HEK293 (cell line): ENCODE results near the gene PTPDC1.

Source experiments
- CTCF ChIA-PET: fragments of 350-600 bp; formaldehyde crosslinking; extraction: SDS; loops from one replicate; lab custom pipeline; 2021; ENCODE audit warnings: antibody characterized with exemption; lab: Yijun Ruan, JAX
- POLR2A ChIA-PET: fragments of 300-600 bp; formaldehyde crosslinking; extraction: SDS; loops from one replicate; lab custom pipeline; 2020; ENCODE audit warnings: antibody characterized with exemption, inconsistent platforms; lab: Yijun Ruan, JAX
- H3K27ac ChIP-seq: fragments of 200-500 bp; sonication (Bioruptor generic); 2 replicates; pipeline ENCODE4 v1.5.1; 2014; ENCODE audit warnings: low read depth, low read length, control low read depth, inconsistent platforms; ENCODE audit errors: extremely low read depth
- H3K36me3 ChIP-seq, 2 experiments: fragments of 200-500 bp in 1 of 2; sonication (Bioruptor generic) in 1 of 2; 1 replicate in 1 of 2; 2 replicates in 1 of 2; pipeline ENCODE4 v1.5.1; 2014 to 2017; ENCODE audit warnings: inconsistent platforms in 2 of 2, low read length in 2 of 2; ENCODE audit not compliant: control insufficient read depth in 2 of 2, insufficient read depth in 1 of 2
- H3K4me1 ChIP-seq: fragments of 200-500 bp; sonication (Bioruptor generic); 2 replicates; pipeline ENCODE4 v1.5.1; 2014; ENCODE audit warnings: mild to moderate bottlenecking, low read length, inconsistent platforms; ENCODE audit not compliant: control insufficient read depth, insufficient read depth
- H3K4me3 ChIP-seq: 2 replicates; pipeline ENCODE4 v1.5.1; 2011; ENCODE audit warnings: low read depth, mild to moderate bottlenecking, control low read depth, low read length, moderate library complexity
- H3K9me3 ChIP-seq: fragments of 200-500 bp; sonication (Bioruptor generic); 2 replicates; pipeline ENCODE4 v1.5.1; 2014; ENCODE audit warnings: low read depth, low read length, inconsistent platforms; ENCODE audit not compliant: control insufficient read depth, insufficient read depth
- BCL11B ChIP-seq: fragments of 450-650 bp; formaldehyde crosslinking; IDR thresholded peaks from 2 replicates; pipeline ENCODE4 v1.5.1; 2016; ENCODE audit warnings: low read depth, missing biosample characterization, missing genetic modification characterization
- EGR2 ChIP-seq: fragments of 450-650 bp; formaldehyde crosslinking; IDR thresholded peaks from 2 replicates; pipeline ENCODE4 v1.5.1; 2016; ENCODE audit warnings: low read depth, missing biosample characterization, missing genetic modification characterization
- GLI2 ChIP-seq: fragments of 450-650 bp; formaldehyde crosslinking; IDR thresholded peaks from 2 replicates; pipeline ENCODE4; 2017; ENCODE audit warnings: missing biosample characterization, missing genetic modification characterization, low read depth, borderline replicate concordance
- GLIS1 ChIP-seq: fragments of 450-650 bp; formaldehyde crosslinking; IDR thresholded peaks from 2 replicates; pipeline ENCODE4 v1.5.1; 2016; ENCODE audit warnings: missing biosample characterization, missing genetic modification characterization
- INSM2 ChIP-seq: fragments of 450-650 bp; formaldehyde crosslinking; IDR thresholded peaks from 2 replicates; pipeline ENCODE4 v1.5.1; 2016; ENCODE audit warnings: missing biosample characterization, missing genetic modification characterization
- KLF10 ChIP-seq: fragments of 450-650 bp; IDR thresholded peaks from 2 replicates; pipeline ENCODE4 v1.5.1; 2018; ENCODE audit warnings: missing biosample characterization, mild to moderate bottlenecking, missing genetic modification characterization
- KLF16 ChIP-seq: fragments of 450-650 bp; formaldehyde crosslinking; IDR thresholded peaks from 2 replicates; pipeline ENCODE4 v1.5.1; 2017; ENCODE audit warnings: missing biosample characterization, missing genetic modification characterization
- KLF8 ChIP-seq: fragments of 450-650 bp; formaldehyde crosslinking; IDR thresholded peaks from 2 replicates; pipeline ENCODE4 v1.5.1; 2016; ENCODE audit warnings: missing biosample characterization, missing genetic modification characterization
- OSR2 ChIP-seq: fragments of 450-650 bp; formaldehyde crosslinking; IDR thresholded peaks from 2 replicates; pipeline ENCODE4 v1.5.1; 2016; ENCODE audit warnings: missing biosample characterization, missing genetic modification characterization
- SCRT1 ChIP-seq: fragments of 450-650 bp; formaldehyde crosslinking; IDR thresholded peaks from 2 replicates; pipeline ENCODE4 v1.5.1; 2016; ENCODE audit warnings: missing biosample characterization, missing genetic modification characterization, borderline replicate concordance
- SP2 ChIP-seq: fragments of 450-650 bp; formaldehyde crosslinking; IDR thresholded peaks from 2 replicates; pipeline ENCODE4 v1.5.1; 2016; ENCODE audit warnings: missing biosample characterization, missing genetic modification characterization
- TRIM28 ChIP-seq: IDR thresholded peaks from 2 replicates; pipeline ENCODE4 v1.6.1; 2011; ENCODE audit warnings: low read length, control low read depth, borderline replicate concordance
- YY1 ChIP-seq: fragments of 450-650 bp; formaldehyde crosslinking; IDR thresholded peaks from 2 replicates; pipeline ENCODE4 v1.5.1; 2018; ENCODE audit warnings: missing biosample characterization, missing genetic modification characterization
- ZBTB1 ChIP-seq: fragments of 450-650 bp; formaldehyde crosslinking; IDR thresholded peaks from 2 replicates; pipeline ENCODE4 v1.5.1; 2016; ENCODE audit warnings: missing biosample characterization, missing genetic modification characterization
- ZFP41 ChIP-seq: fragments of 450-650 bp; formaldehyde crosslinking; IDR thresholded peaks from 2 replicates; pipeline ENCODE4 v1.5.1; 2016; ENCODE audit warnings: missing biosample characterization, missing genetic modification characterization, borderline replicate concordance
- ZNF169 ChIP-seq: fragments of 450-650 bp; formaldehyde crosslinking; IDR thresholded peaks from 2 replicates; pipeline ENCODE4 v1.5.1; 2016; ENCODE audit warnings: missing biosample characterization, missing genetic modification characterization
- ZNF175 ChIP-seq: fragments of 450-650 bp; formaldehyde crosslinking; IDR thresholded peaks from 2 replicates; pipeline ENCODE4 v1.5.1; 2016; ENCODE audit warnings: missing biosample characterization, missing genetic modification characterization
- ZNF223 ChIP-seq: fragments of 450-650 bp; formaldehyde crosslinking; IDR thresholded peaks from 2 replicates; pipeline ENCODE4 v1.5.1; 2016; ENCODE audit warnings: missing biosample characterization, missing genetic modification characterization
- ZNF23 ChIP-seq: fragments of 450-650 bp; formaldehyde crosslinking; IDR thresholded peaks from 2 replicates; pipeline ENCODE4 v1.5.1; 2016; ENCODE audit warnings: missing biosample characterization, missing genetic modification characterization, borderline replicate concordance
- ZNF24 ChIP-seq: fragments of 450-650 bp; formaldehyde crosslinking; IDR thresholded peaks from 2 replicates; pipeline ENCODE4 v1.5.1; 2016; ENCODE audit warnings: missing biosample characterization, missing genetic modification characterization
- ZNF280D ChIP-seq: fragments of 450-650 bp; formaldehyde crosslinking; IDR thresholded peaks from 2 replicates; pipeline ENCODE4 v1.5.1; 2016; ENCODE audit warnings: missing biosample characterization, missing genetic modification characterization
- ZNF366 ChIP-seq: fragments of 450-650 bp; formaldehyde crosslinking; conservative IDR thresholded peaks from 2 replicates; pipeline ENCODE4 v1.5.1; 2016; ENCODE audit warnings: missing biosample characterization, missing genetic modification characterization
- ZNF629 ChIP-seq: fragments of 450-650 bp; formaldehyde crosslinking; IDR thresholded peaks from 2 replicates; pipeline ENCODE4 v1.5.1; 2017; ENCODE audit warnings: missing biosample characterization, missing genetic modification characterization
- ZNF645 ChIP-seq: fragments of 450-650 bp; formaldehyde crosslinking; IDR thresholded peaks from 2 replicates; pipeline ENCODE4; 2016; ENCODE audit warnings: missing biosample characterization, missing genetic modification characterization
- ZNF747 ChIP-seq: fragments of 450-650 bp; formaldehyde crosslinking; IDR thresholded peaks from 2 replicates; pipeline ENCODE4 v1.5.1; 2016; ENCODE audit warnings: missing biosample characterization, missing genetic modification characterization
- ZNF777 ChIP-seq: fragments of 450-650 bp; formaldehyde crosslinking; IDR thresholded peaks from 2 replicates; pipeline ENCODE4 v1.5.1; 2017; ENCODE audit warnings: missing biosample characterization, missing genetic modification characterization, borderline replicate concordance
- ZNF785 ChIP-seq: fragments of 450-650 bp; formaldehyde crosslinking; IDR thresholded peaks from 2 replicates; pipeline ENCODE4 v1.5.1; 2016; ENCODE audit warnings: missing biosample characterization, missing genetic modification characterization
- ZSCAN30 ChIP-seq: fragments of 450-650 bp; IDR thresholded peaks from 2 replicates; pipeline ENCODE4 v1.5.1; 2018; ENCODE audit warnings: missing biosample characterization, mild to moderate bottlenecking, missing genetic modification characterization, moderate library complexity
- TF ChIP-seq, protein P1 (sequence below): fragments of 450-650 bp; formaldehyde crosslinking; optimal IDR thresholded peaks from 2 replicates; pipeline ENCODE3; 2016; ENCODE audit warnings: missing biosample characterization, mild to moderate bottlenecking, missing genetic modification characterization

The PTPDC1 gene

DNA sequence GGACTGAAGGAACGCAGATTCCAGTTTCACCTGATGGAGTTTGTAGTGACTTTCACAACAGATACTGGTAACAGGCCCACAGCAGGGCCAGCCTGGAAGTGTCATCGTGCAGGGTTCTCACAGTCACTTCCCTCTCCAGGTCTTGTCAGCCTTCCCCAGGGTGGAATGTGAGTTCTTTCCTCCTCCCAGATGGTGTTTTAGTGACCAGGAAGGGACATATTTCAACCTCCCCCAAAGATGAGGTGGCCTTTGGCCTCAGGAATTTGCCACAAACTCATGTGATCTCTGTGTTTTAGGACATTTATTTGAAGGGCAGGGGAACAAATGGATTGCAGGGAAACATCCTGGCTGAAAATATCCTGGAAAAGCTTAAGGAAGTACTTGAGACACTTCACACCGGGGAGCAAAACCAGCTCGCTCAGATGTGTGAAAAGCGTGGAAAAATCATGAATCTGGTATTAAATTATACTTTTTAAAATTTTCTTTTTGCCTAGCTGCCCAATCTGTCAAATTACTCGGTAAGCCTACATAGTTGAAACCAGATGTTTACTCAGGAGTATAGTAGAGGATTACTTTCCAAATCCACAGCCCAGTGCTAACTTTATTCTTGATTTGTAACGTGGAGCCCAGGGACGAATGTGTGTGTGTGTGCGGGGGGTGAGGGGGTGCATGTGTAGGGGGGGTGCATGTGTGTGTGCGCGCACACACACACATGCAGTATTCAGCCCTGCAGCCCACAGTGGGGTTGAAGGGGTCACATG lies 66.8 kb downstream of the PTPDC1 start:
- CTCF ChIA-PET = no interaction called here
- H3K9me3 ChIP-seq = no peaks in the 10 kb centered on the region
- no peaks in the 10 kb centered on the region for H3K4me1 ChIP-seq
- TF ChIP-seq YY1 (tag by site-specific recombination) = no peak
- TF ChIP-seq ZNF24 = no peak
- no peak for TF ChIP-seq BCL11B (tag by site-specific recombination)
- TF ChIP-seq INSM2 (tag by site-specific recombination) = no peak
- no peak for TF ChIP-seq ZNF175 (tag by site-specific recombination)
- TF ChIP-seq KLF16 = no peak
- TF ChIP-seq ZFP41 (tag by site-specific recombination) = no peak
- TF ChIP-seq SP2 = no peak
- TF ChIP-seq ZNF747 (tag by site-specific recombination) = no peak
- TF ChIP-seq KLF10 = no peak
- TF ChIP-seq ZNF785 (tag by site-specific recombination) = no peak
- no peak for TF ChIP-seq ZBTB1 (tag by site-specific recombination)
- TF ChIP-seq ZNF645 (tag by site-specific recombination) = no peak
- TF ChIP-seq GLI2 (tag by site-specific recombination) = no peak
- no peak for TF ChIP-seq OSR2 (tag by site-specific recombination)
- POLR2A ChIA-PET = no interaction called here
- H3K36me3 ChIP-seq = no peaks in the 10 kb centered on the region
- no peak overlapping the region for H3K27ac ChIP-seq
- H3K4me3 ChIP-seq = no peak overlapping the region

DNA sequence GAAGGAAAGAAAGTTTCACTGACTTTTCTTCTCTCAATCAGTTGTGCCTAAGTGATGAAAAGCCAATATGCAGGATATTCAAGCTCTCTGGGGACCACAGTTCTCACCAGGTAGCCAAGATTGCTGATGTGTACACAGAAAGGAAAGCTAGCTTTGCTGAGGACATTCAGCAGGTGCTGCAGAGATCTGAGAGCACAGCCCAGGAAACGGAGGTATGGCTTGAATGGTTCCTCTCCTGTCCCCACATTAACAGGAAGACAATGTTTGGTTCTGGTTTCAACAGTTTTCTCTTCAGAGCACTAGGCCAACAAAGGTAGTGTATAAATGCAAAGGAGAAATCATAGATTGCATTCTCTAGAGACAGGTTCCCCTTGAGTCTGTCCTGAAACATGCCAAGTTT lies 69.6 kb downstream of the PTPDC1 start:
- no peak overlapping the region for H3K4me3 ChIP-seq
- ChIA-PET CTCF (no interaction called here), POLR2A (interaction anchor here (1.2 kb wide), 1 partner anchor 14 kb away, joined by 3 read pairs; no protein-coding TSS in a partner anchor)
- no peak overlapping the region for H3K27ac ChIP-seq
- no peaks in the 10 kb centered on the region for H3K36me3 ChIP-seq
- TF ChIP-seq KLF16 = no peak
- no peak for TF ChIP-seq EGR2 (tag by site-specific recombination)
- no peak for TF ChIP-seq KLF8 (tag by site-specific recombination)
- no peak for TF ChIP-seq ZNF629 (tag by site-specific recombination)
- TF ChIP-seq ZNF366 = no peak
- TF ChIP-seq ZNF169 = no peak
- no peak for TF ChIP-seq TRIM28
- no peak for TF ChIP-seq ZNF777 (tag by site-specific recombination)
- no peak for TF ChIP-seq ZSCAN30 (tag by site-specific recombination)
- TF ChIP-seq GLIS1 (tag by site-specific recombination) = no peak
- no peak for TF ChIP-seq ZNF223 (tag by site-specific recombination)
- no peak for TF ChIP-seq ZNF23 (tag by site-specific recombination)
- TF ChIP-seq ZNF280D = no peak
- TF ChIP-seq, protein P1, sequence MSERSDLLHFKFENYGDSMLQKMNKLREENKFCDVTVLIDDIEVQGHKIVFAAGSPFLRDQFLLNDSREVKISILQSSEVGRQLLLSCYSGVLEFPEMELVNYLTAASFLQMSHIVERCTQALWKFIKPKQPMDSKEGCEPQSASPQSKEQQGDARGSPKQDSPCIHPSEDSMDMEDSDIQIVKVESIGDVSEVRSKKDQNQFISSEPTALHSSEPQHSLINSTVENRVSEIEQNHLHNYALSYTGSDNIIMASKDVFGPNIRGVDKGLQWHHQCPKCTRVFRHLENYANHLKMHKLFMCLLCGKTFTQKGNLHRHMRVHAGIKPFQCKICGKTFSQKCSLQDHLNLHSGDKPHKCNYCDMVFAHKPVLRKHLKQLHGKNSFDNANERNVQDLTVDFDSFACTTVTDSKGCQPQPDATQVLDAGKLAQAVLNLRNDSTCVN = no peak
- TF ChIP-seq SCRT1 (tag by site-specific recombination) = no peak
- H3K4me1 ChIP-seq = no peaks in the 10 kb centered on the region
- no peaks in the 10 kb centered on the region for H3K9me3 ChIP-seq
